Hippocampal formation (tissue), 2 donors: Measurements from ENCODE around the gene CEP112.
"Not testable (repeated sequence)": the region's sequence is repeated elsewhere in the genome, so short reads cannot be mapped to it uniquely, and the experiment has no call there.

Experiments
- DNase-seq, 2 donors: peaks; one replicate each; lab custom pipeline; 2025; lab: John Stamatoyannopoulos, UW

Gene CEP112

GRCh38 chr17:65685110-65685509 lies 506.8 kb downstream of the CEP112 start:
- DNase-seq, result no peak

- DNase-seq, result no peak
Measured at GRCh38 chr17:65684631-65685030, 507.3 kb downstream of the CEP112 start.

- DNase-seq, result no peak
Measured at GRCh38 chr17:65683428-65683827, 508.5 kb downstream of the CEP112 start.

GRCh38 chr17:65681763-65682162 lies 510.2 kb downstream of the CEP112 start:
- not testable (repeated sequence) for DNase-seq

GRCh38 chr17:65679165-65679845 lies 512.6 kb downstream of the CEP112 start:
- DNase-seq, result no peak

- no peak for DNase-seq
Measured at GRCh38 chr17:65678546-65678945, 513.4 kb downstream of the CEP112 start.

- DNase-seq, result no peak
Measured at GRCh38 chr17:65677932-65678331, 514.0 kb downstream of the CEP112 start.

GRCh38 chr17:65674246-65675045 lies 517.5 kb downstream of the CEP112 start:
- DNase-seq, result no peak

GRCh38 chr17:65670667-65671371 lies 521.1 kb downstream of the CEP112 start:
- DNase-seq, result no peak

GRCh38 chr17:65668211-65668610 lies 523.7 kb downstream of the CEP112 start:
- DNase-seq, result no peak

GRCh38 chr17:65667656-65668055 lies 524.3 kb downstream of the CEP112 start:
- DNase-seq, result no peak

- no peak for DNase-seq
Measured at GRCh38 chr17:65666876-65667321, 525.0 kb downstream of the CEP112 start.

- no peak for DNase-seq
Measured at GRCh38 chr17:65665966-65666365, 526.0 kb downstream of the CEP112 start.

- no peak for DNase-seq
Measured at GRCh38 chr17:65664696-65665095, 527.2 kb downstream of the CEP112 start.

GRCh38 chr17:65664266-65664665 lies 527.7 kb downstream of the CEP112 start:
- no peak for DNase-seq

- no peak for DNase-seq
Measured at GRCh38 chr17:65662196-65662595, 529.7 kb downstream of the CEP112 start.

- DNase-seq, result no peak
Measured at GRCh38 chr17:65660947-65661346, 531.0 kb downstream of the CEP112 start.

GRCh38 chr17:65660078-65660477 lies 531.9 kb downstream of the CEP112 start:
- no peak for DNase-seq

- DNase-seq, result no peak
Measured at GRCh38 chr17:65659512-65659911, 532.4 kb downstream of the CEP112 start.

- no peak for DNase-seq
Measured at GRCh38 chr17:65657251-65657828, 534.6 kb downstream of the CEP112 start.

- no peak for DNase-seq
Measured at GRCh38 chr17:65656390-65657250, 535.3 kb downstream of the CEP112 start.
